ENCODE data around the gene BTBD19. TPM values are rescaled to one million over a fixed set of nuclear protein-coding genes. Genes with fewer than 3 reads are reported as not detected.

Gene BTBD19
- total and polyA plus RNA-seq, 9 of the 15 experiments (the other 6 are each of a cell fraction or from before 2014, with no cell fraction given), result 0.22 to 2.0 (median 0.95) TPM

DNA sequence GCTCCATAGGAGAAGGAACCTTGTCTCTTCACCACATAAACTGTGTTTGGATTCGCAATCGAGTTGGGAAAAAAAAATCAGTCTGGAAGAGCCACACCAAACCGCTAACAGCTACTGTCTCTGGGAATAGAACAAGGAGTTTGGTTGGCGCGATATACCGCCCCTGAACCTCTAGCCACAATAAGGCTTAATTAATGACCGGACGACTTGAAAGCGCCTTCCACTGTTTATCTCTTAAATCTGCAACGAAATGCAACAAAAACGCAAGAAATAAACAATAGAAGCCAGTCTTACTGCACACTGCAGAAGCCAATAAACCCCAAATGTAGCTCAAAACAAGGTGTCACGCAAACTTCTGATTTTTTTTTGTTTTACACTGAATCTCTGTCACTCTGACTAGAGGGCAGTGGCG, 10.9 kb downstream of the BTBD19 start (continued):
- TF ChIP-seq, protein P1, sequence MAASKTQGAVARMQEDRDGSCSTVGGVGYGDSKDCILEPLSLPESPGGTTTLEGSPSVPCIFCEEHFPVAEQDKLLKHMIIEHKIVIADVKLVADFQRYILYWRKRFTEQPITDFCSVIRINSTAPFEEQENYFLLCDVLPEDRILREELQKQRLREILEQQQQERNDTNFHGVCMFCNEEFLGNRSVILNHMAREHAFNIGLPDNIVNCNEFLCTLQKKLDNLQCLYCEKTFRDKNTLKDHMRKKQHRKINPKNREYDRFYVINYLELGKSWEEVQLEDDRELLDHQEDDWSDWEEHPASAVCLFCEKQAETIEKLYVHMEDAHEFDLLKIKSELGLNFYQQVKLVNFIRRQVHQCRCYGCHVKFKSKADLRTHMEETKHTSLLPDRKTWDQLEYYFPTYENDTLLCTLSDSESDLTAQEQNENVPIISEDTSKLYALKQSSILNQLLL (CRISPR knock-in tag; IDR thresholded peaks at IDR 0.05; ENCODE audit: borderline replicate concordance), result no peak
- TF ChIP-seq POLR2G (IDR thresholded peaks at IDR 0.05; ENCODE audit: low read depth, low read length) (peak; percentile 69), HMG20B (CRISPR knock-in tag; IDR thresholded peaks at IDR 0.05) (no peak; the same call in 1 of the 2 replicates), SIRT6 (IDR thresholded peaks at IDR 0.05; ENCODE audit: low read depth, low read length) (no peak), PTRF (tag; IDR thresholded peaks at IDR 0.05) (no peak), ETV1 (tag; conservative IDR thresholded peaks at IDR 0.05; ENCODE audit: low read depth) (peak; percentile 51; the same call in 1 of the 2 replicates), ZNF212 (CRISPR knock-in tag; IDR thresholded peaks at IDR 0.05) (no peak), MEIS2 (IDR thresholded peaks at IDR 0.05; ENCODE audit: partially characterized antibody) (no peak), KAT7 (CRISPR knock-in tag; IDR thresholded peaks at IDR 0.05; ENCODE audit: borderline replicate concordance) (peak; percentile 47; the same call in 1 of the 2 replicates), CAMTA2 (CRISPR knock-in tag; conservative IDR thresholded peaks at IDR 0.05) (no peak), ZBTB7A (IDR thresholded peaks at IDR 0.05; ENCODE audit: borderline replicate concordance, control insufficient read depth, low read depth, low read length) (0 out of 2 replicates have a peak, but pooled peaks have one; percentile 44), TOE1 (IDR thresholded peaks at IDR 0.05; ENCODE audit: borderline replicate concordance) (no peak), TOE1 (CRISPR knock-in tag; IDR thresholded peaks at IDR 0.05; ENCODE audit: borderline replicate concordance, low read depth) (no peak), ADNP (tag; IDR thresholded peaks at IDR 0.05) (no peak), ZNF586 (CRISPR knock-in tag; conservative IDR thresholded peaks at IDR 0.05) (no peak), TAF1 (IDR thresholded peaks at IDR 0.05; ENCODE audit: control insufficient read depth, extremely low read depth, insufficient read depth, low read length, severe bottlenecking) (peak; percentile 62), ZNF174 (CRISPR knock-in tag; IDR thresholded peaks at IDR 0.05) (no peak), ZNF699 (CRISPR knock-in tag; IDR thresholded peaks at IDR 0.05; ENCODE audit: insufficient replicate concordance) (no peak), HDAC8 (tag; IDR thresholded peaks at IDR 0.05) (peak; percentile 54; the same call in 1 of the 2 replicates), ZNF282 (CRISPR knock-in tag; IDR thresholded peaks at IDR 0.05) (no peak)
- TF ChIP-seq, protein P2, sequence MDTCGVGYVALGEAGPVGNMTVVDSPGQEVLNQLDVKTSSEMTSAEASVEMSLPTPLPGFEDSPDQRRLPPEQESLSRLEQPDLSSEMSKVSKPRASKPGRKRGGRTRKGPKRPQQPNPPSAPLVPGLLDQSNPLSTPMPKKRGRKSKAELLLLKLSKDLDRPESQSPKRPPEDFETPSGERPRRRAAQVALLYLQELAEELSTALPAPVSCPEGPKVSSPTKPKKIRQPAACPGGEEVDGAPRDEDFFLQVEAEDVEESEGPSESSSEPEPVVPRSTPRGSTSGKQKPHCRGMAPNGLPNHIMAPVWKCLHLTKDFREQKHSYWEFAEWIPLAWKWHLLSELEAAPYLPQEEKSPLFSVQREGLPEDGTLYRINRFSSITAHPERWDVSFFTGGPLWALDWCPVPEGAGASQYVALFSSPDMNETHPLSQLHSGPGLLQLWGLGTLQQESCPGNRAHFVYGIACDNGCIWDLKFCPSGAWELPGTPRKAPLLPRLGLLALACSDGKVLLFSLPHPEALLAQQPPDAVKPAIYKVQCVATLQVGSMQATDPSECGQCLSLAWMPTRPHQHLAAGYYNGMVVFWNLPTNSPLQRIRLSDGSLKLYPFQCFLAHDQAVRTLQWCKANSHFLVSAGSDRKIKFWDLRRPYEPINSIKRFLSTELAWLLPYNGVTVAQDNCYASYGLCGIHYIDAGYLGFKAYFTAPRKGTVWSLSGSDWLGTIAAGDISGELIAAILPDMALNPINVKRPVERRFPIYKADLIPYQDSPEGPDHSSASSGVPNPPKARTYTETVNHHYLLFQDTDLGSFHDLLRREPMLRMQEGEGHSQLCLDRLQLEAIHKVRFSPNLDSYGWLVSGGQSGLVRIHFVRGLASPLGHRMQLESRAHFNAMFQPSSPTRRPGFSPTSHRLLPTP (IDR thresholded peaks at IDR 0.05; ENCODE audit: borderline replicate concordance, extremely low read depth, insufficient read length), result no peak
- TF ChIP-seq, protein P3, sequence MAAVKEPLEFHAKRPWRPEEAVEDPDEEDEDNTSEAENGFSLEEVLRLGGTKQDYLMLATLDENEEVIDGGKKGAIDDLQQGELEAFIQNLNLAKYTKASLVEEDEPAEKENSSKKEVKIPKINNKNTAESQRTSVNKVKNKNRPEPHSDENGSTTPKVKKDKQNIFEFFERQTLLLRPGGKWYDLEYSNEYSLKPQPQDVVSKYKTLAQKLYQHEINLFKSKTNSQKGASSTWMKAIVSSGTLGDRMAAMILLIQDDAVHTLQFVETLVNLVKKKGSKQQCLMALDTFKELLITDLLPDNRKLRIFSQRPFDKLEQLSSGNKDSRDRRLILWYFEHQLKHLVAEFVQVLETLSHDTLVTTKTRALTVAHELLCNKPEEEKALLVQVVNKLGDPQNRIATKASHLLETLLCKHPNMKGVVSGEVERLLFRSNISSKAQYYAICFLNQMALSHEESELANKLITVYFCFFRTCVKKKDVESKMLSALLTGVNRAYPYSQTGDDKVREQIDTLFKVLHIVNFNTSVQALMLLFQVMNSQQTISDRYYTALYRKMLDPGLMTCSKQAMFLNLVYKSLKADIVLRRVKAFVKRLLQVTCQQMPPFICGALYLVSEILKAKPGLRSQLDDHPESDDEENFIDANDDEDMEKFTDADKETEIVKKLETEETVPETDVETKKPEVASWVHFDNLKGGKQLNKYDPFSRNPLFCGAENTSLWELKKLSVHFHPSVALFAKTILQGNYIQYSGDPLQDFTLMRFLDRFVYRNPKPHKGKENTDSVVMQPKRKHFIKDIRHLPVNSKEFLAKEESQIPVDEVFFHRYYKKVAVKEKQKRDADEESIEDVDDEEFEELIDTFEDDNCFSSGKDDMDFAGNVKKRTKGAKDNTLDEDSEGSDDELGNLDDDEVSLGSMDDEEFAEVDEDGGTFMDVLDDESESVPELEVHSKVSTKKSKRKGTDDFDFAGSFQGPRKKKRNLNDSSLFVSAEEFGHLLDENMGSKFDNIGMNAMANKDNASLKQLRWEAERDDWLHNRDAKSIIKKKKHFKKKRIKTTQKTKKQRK (IDR thresholded peaks at IDR 0.05; ENCODE audit: borderline replicate concordance, low read depth, low read length), result no peak

All from K562 (cell line).